ENCODE data around the gene RRAS.

Gene RRAS

GRCh38 chr19:49676784-49677230 lies 36.9 kb upstream of the RRAS start:
- DNase-seq, result peak; percentile 99 to 100

GRCh38 chr19:49676136-49676783 lies 36.3 kb upstream of the RRAS start:
- no peak for DNase-seq

GRCh38 chr19:49672131-49672919 lies 32.4 kb upstream of the RRAS start:
- peak; percentile 86 to 87 for DNase-seq

DNA sequence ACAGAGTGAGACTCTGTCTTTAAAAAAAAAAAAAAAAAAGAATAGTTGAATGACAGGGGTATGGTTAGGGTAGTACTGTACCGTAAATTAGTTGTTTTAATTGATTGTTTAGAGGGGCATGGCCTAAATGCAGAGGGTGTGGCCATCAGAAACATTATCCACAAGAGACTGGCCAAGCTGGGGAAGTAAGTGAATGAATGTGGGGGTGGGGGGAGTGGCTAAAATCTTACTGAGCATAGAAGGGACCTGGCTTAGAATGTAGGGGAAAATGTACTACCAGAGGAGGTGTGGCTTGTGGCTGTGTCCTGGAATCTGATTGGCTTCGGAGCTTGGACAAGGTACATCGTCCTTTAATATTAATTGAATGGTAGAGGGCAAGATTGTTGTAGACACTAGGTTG lies 29.6 kb upstream of the RRAS start:
- DNase-seq, result no peak

GRCh38 chr19:49667473-49667872 lies 27.5 kb upstream of the RRAS start:
- no peak for DNase-seq

DNA sequence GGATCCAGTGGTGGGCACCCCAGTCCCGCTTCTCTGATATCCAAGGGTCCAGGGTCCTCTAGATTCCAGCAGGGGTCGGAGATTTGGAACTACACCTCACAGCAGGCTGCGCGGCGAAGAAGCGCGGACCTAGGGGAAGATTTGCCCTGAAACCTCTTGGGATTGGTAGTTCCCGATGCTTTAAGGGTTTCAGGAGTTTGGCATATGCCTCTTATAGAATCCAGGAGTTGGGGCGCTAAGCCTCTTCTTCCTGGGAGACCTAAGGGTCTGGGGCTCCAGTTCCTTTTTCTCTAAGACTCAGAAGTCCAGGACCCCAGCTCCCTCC lies 26.1 kb upstream of the RRAS start:
- no peak for DNase-seq

GRCh38 chr19:49665351-49666119 lies 25.6 kb upstream of the RRAS start, which contains the start of the genes BCL2L12 and IRF3:
Gene BCL2L12, plus strand, starts transcription at chr19:49665933. Its CDS starts 760 bp downstream, at chr19:49666693.
Gene IRF3, minus strand, starts transcription at chr19:49665857. Its CDS starts 1,019 bp downstream, at chr19:49664838.
- peak; percentile 99 for DNase-seq

DNA sequence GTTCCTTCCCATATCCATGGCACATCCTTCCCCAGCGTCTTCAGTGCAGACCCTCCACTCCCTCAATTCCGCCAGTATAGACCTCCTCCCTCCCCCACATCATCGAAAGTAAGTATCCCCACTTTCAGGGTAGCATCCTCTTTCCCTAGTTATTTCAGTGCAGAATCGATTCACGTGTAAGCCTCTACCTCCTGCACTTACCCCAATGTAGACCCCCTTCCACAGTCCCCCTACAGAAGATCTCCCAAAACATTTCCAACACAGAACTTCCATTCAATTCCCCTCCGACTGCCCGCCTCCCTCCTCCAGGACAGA lies 25.1 kb upstream of the RRAS start:
- no peak for DNase-seq

DNA sequence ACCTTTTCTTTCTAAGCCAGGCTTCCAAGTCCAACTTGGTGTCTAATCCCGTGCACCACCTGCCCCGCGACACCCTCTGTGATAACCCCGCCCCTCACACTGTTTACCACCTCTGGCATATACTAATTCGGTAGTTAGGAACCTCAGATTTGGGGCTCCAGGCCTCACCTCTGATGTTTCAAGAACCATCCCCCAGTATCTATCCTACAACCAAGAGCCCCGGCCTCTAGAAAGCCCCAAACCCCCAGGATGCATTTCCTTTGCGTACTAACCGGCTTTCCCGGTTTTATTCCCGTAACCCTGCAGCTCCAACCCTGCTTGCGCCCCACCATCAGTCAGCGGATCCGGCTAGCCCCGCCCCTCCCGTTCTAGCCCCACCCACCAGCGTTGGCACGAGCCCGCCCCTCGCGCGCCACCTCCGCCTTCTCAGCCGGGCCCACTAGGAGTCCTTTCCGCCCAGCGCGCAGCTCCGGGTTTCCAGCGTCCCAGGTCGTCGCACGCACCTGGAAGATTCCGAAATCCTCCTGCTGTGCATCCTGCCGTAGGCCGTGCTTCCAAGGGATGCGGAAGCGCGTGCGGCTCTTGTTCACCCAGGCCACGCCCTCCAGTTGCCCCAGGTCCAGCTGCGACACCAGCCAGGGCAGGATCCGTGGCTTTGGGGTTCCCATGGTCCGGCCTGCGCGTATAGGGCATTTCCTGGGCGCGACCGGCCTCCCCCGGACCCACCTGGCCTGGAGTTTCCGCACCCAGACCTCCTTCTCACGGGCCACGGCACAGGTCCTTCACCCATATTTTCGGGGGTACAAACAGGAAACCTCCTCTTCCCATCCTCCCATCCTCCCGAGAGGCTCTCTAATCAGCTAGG lies 24.5 kb upstream of the RRAS start:
- peak; percentile 95 to 96 for DNase-seq

GRCh38 chr19:49663224-49663623 lies 23.3 kb upstream of the RRAS start:
- no peak for DNase-seq

- DNase-seq, result no peak
Measured at GRCh38 chr19:49662011-49662410, 22.1 kb upstream of the RRAS start.

DNA sequence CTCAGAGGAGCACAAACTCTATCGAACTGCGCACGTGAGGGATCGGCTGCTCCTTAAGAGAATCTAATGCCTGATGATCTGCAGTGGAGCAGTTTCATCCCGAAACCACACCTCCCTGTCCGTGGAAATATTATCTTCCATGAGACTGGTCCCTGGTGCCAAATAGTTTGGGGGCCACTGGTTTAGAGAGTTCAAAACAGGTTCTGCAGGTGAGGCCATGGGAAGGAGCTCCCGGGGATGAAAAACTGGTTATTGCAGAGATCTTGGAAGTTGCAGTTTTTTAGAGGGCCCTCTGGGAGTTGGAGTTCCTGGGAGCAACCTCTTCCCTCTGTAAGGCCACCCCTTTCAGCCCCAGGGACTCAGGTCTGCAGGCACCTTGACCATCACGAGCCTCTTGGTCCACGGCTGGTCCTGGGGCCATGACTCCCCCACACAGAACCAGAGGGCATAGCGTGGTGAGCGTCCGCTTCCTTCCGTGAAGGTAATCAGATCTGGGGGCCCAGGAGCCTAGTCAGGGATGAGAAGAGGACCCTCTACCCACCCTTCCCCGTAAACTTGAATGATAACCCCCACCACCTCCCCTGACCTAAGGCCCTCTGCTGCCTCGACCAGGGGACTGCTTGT lies 20.5 kb upstream of the RRAS start:
- DNase-seq, result no peak

GRCh38 chr19:49658566-49659442 lies 18.9 kb upstream of the RRAS start:
- no peak for DNase-seq

DNA sequence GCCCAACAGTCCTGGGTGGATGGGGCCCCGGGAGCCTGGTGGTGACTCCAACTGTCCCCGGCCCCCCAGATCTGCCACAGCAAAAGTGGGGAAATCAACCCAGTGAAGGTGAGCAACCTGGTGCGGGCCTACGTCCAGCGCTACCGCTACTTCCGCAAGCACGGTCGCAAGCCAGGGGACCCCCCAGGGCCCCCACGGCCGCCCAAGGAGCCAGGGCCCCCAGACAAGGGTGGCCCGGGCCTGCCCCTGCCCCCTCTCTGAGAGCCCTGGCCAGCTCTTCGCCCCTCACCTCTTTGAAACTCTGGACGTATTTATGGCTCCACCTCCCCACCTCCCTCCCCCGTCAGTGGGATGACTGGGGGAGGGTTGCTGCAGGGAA lies 18.2 kb upstream of the RRAS start:
- DNase-seq, result no peak

- DNase-seq, result no peak
Measured at GRCh38 chr19:49657493-49658138, 17.7 kb upstream of the RRAS start.

DNA sequence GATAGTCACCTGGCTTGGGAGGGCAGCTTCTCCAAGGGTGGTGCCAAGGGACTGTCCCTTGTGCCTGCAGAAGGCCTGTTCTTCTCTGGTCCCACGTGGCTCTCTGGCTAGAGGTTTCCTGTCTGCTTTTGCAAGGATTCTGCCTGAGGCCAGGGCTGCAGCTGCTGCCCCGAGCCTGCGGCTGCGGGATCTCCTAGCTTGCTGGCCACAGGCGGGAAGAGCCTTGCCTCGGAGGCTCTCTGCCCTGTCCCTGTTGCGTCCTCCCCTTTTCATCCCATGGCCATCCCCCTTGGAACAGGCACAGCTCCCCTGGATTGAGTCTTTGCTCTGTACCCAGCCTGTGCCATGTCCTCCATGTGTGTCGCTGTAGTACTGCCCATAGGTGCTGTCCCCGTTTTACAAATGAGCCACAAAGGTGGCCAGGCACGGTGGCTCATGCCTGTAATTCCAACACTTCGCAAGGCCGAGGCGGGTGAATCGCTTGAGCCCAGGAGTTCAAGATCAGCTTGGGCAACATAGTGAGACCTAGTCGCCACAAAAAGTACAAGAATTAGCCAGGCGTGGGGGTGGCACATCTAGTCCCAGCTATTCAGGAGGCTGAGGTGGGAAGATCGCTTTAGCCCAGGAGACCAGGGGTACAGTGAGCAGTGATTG lies 16.6 kb upstream of the RRAS start:
- DNase-seq, result no peak

GRCh38 chr19:49655570-49656455 lies 15.9 kb upstream of the RRAS start:
- DNase-seq, result no peak

DNA sequence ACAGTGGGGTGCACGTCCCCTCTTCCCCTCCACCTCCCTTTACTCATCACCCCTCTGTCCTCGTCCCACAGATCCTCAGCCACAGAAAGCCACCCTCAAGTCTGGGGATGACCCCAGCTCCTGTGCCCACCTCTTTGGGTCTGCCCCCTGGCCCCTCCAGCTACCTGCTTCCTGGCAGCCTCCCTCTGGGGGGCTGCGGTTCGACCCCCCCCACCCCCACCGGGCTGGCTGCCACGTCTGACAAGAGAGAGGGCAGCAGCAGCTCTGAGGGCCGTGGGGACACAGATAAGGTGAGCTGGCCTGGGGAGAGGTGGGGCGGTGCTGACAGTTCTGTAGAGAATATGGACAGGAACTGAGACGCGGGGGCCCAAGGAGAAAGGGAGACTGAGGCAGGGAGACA lies 14.6 kb upstream of the RRAS start:
- DNase-seq, result no peak

DNA sequence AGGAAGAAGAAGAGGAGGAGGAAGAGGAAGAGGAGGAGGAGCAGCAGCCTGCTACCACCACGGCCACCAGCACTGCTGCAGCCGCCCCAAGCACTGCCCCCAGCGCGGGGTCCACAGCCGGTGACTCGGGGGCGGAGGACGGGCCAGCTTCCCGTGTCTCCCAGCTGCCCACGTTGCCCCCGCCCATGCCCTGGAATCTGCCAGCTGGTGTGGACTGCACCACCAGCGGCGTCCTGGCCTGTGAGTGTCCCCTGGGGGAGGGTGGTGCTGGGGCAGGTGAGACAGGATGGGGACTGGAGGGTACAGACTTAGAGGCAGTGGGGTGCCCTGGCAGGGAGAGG lies 13.5 kb upstream of the RRAS start:
- no peak for DNase-seq

Measured in activated T-cell treated with anti-CD3 and anti-CD28 coated beads, Interleukin-2, amount 50 U/mL, for 48 hours (primary cell).